Smooth muscle cell (in vitro differentiated cells): ENCODE measurements around the gene ZP1. TPM values are rescaled to one million over a fixed set of nuclear protein-coding genes. Genes with fewer than 3 reads are reported as not detected.

Experiments used
- DNase-seq: peaks from one replicate; lab custom pipeline; 2025; ENCODE audit not compliant: unreplicated experiment; lab: John Stamatoyannopoulos, UW
- H2AFZ ChIP-seq: fragments of 200-600 bp; sonication (generic); 2 replicates; pipeline ENCODE4 v1.6.0; 2016; ENCODE audit warnings: antibody characterized with exemption, low read depth, mild to moderate bottlenecking
- H3F3A ChIP-seq: fragments of 200-600 bp; sonication (generic); 2 replicates; pipeline ENCODE4 v1.6.0; 2017; ENCODE audit warnings: antibody characterized with exemption, low read depth
- H3K27ac ChIP-seq: fragments of 200-600 bp; sonication (generic); 2 replicates; pipeline ENCODE4 v1.5.1; 2016; ENCODE audit warnings: low read depth, mild to moderate bottlenecking
- H3K27me3 ChIP-seq: fragments of 200-600 bp; sonication (generic); 2 replicates; pipeline ENCODE4 v1.6.1; 2016; ENCODE audit warnings: low read depth, mild to moderate bottlenecking
- H3K36me3 ChIP-seq: fragments of 200-600 bp; sonication (generic); 2 replicates; pipeline ENCODE4 v1.5.1; 2016; ENCODE audit warnings: low read depth
- H3K4me1 ChIP-seq: fragments of 200-600 bp; sonication (generic); 2 replicates; pipeline ENCODE4 v1.5.1; 2016; ENCODE audit warnings: low read depth
- H3K4me2 ChIP-seq: fragments of 200-600 bp; sonication (generic); 2 replicates; pipeline ENCODE4 v1.6.0; 2016; ENCODE audit warnings: mild to moderate bottlenecking
- H3K4me3 ChIP-seq: fragments of 200-600 bp; sonication (generic); 2 replicates; pipeline ENCODE4 v1.5.1; 2016; ENCODE audit warnings: mild to moderate bottlenecking
- H3K79me2 ChIP-seq: fragments of 200-600 bp; sonication (generic); 2 replicates; pipeline ENCODE4 v1.6.0; 2016; ENCODE audit warnings: low read depth, mild to moderate bottlenecking
- H3K9ac ChIP-seq: fragments of 200-600 bp; sonication (generic); 2 replicates; pipeline ENCODE4 v1.6.0; 2016; ENCODE audit warnings: low read depth
- H3K9me3 ChIP-seq: fragments of 200-600 bp; sonication (generic); replicated peaks from 2 replicates; pipeline ENCODE4 v1.5.1; 2016; ENCODE audit warnings: low read depth
- H4K20me1 ChIP-seq: fragments of 200-600 bp; sonication (generic); 2 replicates; pipeline ENCODE4 v1.6.0; 2016; ENCODE audit warnings: low read depth
- CTCF ChIP-seq: fragments of 200-600 bp; sonication (generic); IDR thresholded peaks from 2 replicates; pipeline ENCODE4 v1.5.1; 2017; ENCODE audit warnings: borderline replicate concordance, mild to moderate bottlenecking, antibody characterized with exemption; ENCODE audit not compliant: insufficient read depth, poor library complexity, severe bottlenecking
- WGBS: methylation state at CpG from one replicate; pipeline ENCODE4 v1.1.7; 2016; ENCODE audit warnings: low lambda C conversion rate; 5-methylcytosine and 5-hydroxymethylcytosine counted together
- polyA plus RNA-seq: library from polyadenylated mRNA; unstranded; fragments of >200 nt; fragmentation: Nextera tagmentation; extraction: Ambion mirVana; gene quantifications from 2 replicates; pipeline ENCODE4 v1.2.1, GENCODE V29; 2016
- total RNA-seq: library from RNA; depleted of rRNA; stranded (reverse); fragments of >200 nt; gene quantifications from 2 replicates; pipeline ENCODE4 v1.2.3, GENCODE V29; 2014

Gene ZP1
- total and polyA plus RNA-seq, 2 experiments from 2014 or later: 0.94 to 2.9 TPM

GRCh38 chr11:60869451-60869825 is 2.1 kb downstream of the ZP1 start:
- Histone ChIP-seq H3F3A (no peaks in the 10 kb centered on the region), H2AFZ (no peak overlapping the region), H3K27me3 (no peaks in the 10 kb centered on the region), H3K4me2 (no peak overlapping the region), H3K79me2 (no peaks in the 10 kb centered on the region), H3K9me3 (no peaks in the 10 kb centered on the region), H4K20me1 (no peaks in the 10 kb centered on the region), H3K36me3 (no peaks in the 10 kb centered on the region), H3K27ac (no peak overlapping the region), H3K4me1 (no peaks in the 10 kb centered on the region), H3K9ac (no peak overlapping the region), H3K4me3 (no peak overlapping the region)
- 83% methylated on average over 7 of the region's 7 CpGs for WGBS
- TF ChIP-seq CTCF: no peak
- no peak for DNase-seq

DNA sequence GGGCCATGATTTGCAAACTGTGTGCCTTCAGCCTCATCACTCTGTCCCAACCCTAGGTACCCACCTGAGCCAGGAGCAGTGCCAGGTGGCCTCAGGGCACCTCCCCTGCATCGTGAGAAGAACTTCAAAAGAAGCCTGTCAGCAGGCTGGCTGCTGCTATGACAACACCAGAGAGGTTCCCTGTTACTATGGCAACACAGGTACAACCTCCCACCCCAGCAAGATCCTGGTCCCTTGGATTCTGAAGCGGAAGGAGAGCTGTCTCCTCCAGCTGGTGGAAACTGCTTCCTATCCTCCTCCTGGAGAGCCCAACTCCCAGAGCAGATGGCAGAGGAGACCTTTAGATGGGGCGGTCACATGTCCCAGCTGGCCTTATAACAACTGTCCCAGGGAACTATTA is 2.9 kb downstream of the ZP1 start:
- TF ChIP-seq CTCF: no peak
- H2AFZ ChIP-seq: no peak overlapping the region
- H4K20me1 ChIP-seq: no peaks in the 10 kb centered on the region
- no peak overlapping the region for H3K4me2 ChIP-seq
- H3K79me2 ChIP-seq: no peaks in the 10 kb centered on the region
- H3K36me3 ChIP-seq: no peaks in the 10 kb centered on the region
- no peaks in the 10 kb centered on the region for H3F3A ChIP-seq
- H3K27ac ChIP-seq: no peak overlapping the region
- no peaks in the 10 kb centered on the region for H3K9me3 ChIP-seq
- 63% methylated on average over 3 of the region's 3 CpGs for WGBS
- H3K4me1 ChIP-seq: no peaks in the 10 kb centered on the region
- H3K4me3 ChIP-seq: no peak overlapping the region
- no peak overlapping the region for H3K9ac ChIP-seq
- DNase-seq: no peak
- no peaks in the 10 kb centered on the region for H3K27me3 ChIP-seq

DNA sequence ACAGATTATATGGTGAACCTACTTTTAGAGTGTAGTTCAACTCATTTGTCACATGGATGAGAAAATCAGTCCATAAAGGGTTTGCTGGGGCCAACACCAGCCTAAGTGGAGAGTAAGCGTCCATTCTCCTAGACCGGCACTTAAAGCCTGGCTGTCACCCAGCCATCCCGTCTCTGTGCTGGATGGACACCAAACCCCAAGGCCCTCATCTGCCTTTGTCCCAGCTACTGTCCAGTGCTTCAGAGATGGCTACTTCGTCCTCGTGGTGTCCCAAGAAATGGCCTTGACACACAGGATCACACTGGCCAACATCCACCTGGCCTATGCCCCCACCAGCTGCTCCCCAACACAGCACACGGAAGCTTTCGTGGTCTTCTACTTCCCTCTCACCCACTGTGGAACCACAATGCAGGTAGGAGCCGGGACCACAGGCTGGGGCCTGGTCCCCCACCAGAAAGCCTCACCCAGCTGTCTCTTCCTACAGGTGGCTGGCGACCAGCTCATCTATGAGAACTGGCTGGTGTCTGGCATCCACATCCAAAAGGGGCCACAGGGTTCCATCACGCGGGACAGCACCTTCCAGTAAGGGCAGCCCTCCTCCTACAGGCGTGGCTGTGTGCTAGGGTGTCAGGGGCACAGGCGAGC is 3.5 kb downstream of the ZP1 start:
- WGBS: 91% methylated on average over 13 of the region's 13 CpGs
- H3K27ac ChIP-seq: no peak overlapping the region

More for the DNA sequence above, 3.5 kb downstream of the ZP1 start:
- Histone ChIP-seq H3K4me3 (no peak overlapping the region), H3K79me2 (no peaks in the 10 kb centered on the region), H3K36me3 (no peaks in the 10 kb centered on the region), H4K20me1 (no peaks in the 10 kb centered on the region), H3F3A (no peaks in the 10 kb centered on the region), H2AFZ (no peak overlapping the region), H3K4me2 (no peak overlapping the region), H3K9ac (no peak overlapping the region), H3K9me3 (no peaks in the 10 kb centered on the region), H3K27me3 (no peaks in the 10 kb centered on the region), H3K4me1 (no peaks in the 10 kb centered on the region)
- no peak for TF ChIP-seq CTCF
- no peak for DNase-seq
